ENCODE results near the gene CELF1.

Gene CELF1

DNA sequence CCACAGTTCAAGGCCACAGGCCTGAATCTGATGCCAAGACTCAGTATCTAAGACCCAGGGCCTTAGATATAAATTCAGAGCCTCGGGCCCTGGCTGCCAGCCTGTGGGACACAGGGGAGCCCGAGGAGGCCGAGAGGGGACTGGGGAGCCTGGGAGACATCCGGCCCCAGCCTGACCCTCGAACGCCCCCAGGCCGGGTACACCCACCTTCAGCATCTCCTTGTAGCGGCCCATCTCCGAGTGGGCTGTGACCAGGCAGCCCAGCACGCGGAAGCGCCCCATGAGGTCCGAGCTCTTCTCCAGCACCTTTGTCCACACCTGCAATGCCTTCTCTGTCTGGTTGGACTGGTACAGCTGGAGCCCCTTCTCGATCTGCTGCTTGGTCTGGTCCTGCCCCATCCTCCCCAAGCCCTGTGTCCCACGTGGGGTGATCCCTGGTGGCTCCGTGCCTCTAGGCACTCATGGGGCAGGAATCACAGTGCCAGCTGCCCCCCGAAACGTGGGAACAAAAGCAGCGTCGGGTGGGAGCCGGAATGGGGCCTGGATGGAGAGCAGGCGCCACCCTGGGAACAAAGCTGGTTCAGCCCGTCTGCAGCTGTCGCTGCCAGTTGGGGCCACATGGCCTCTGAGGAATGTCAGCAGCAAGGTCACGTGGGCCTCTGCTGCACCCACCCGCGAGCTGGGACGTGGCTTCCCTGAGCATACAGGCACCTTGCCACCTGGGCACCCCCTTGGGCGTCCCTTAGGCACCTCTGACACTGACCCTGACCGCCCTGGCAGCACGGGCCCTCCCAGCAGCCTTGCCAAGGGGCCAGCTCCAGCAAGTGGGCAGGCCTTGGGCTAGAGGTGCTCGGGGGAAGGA, 104.1 kb downstream of the CELF1 start, which contains the start of gene RAPSN:
RAPSN (minus strand) TSS at position 571 of the 862 bp plus-strand sequence; CDS start at position 399, 172 bp downstream.
- TF ChIP-seq POLR2AphosphoS5 (IDR thresholded peaks at IDR 0.05; ENCODE audit: low read depth, low read length) (no peak), SPI1 (IDR thresholded peaks at IDR 0.05; ENCODE audit: low read depth, low read length) (no peak), POU2F2 (IDR thresholded peaks at IDR 0.05; ENCODE audit: low read depth, low read length) (no peak), PAX5 (IDR thresholded peaks at IDR 0.05; ENCODE audit: insufficient read depth, low read length, severe bottlenecking) (no peak), TAF1 (IDR thresholded peaks at IDR 0.05; ENCODE audit: low read depth, low read length) (no peak), POLR2A (IDR thresholded peaks at IDR 0.05; ENCODE audit: low read depth, low read length) (no peak)
- DNase-seq (ENCODE audit: insufficient read length, low spot score) (no peak), FAIRE-seq (no peak)

DNA sequence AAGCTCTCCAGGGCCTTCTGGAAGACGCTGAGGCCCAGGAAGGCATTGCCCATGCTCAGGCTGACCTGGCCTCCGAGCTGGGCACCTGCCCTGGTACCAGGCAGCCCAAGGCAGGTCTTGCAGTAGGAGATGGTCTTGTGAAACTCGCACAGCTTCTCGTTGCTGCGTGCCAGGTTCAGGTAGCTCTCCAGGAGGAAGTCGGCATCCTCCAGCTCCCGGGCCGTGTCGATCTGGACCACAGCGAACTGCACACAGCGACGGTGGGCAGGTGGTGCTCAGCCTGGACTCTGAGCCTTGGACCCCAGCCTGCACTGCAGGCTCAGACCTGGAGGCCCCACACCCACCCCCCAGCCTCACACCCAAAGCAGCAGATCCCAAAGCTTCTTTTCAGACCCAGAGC, 105.0 kb downstream of the CELF1 start:
- TF ChIP-seq PAX5 (IDR thresholded peaks at IDR 0.05; ENCODE audit: insufficient read depth, low read length, severe bottlenecking) (no peak), SPI1 (IDR thresholded peaks at IDR 0.05; ENCODE audit: low read depth, low read length) (no peak), TAF1 (IDR thresholded peaks at IDR 0.05; ENCODE audit: low read depth, low read length) (no peak), POLR2A (IDR thresholded peaks at IDR 0.05; ENCODE audit: low read depth, low read length) (no peak), POLR2AphosphoS5 (IDR thresholded peaks at IDR 0.05; ENCODE audit: low read depth, low read length) (no peak), POU2F2 (IDR thresholded peaks at IDR 0.05; ENCODE audit: low read depth, low read length) (no peak)
- no peak for FAIRE-seq

DNA sequence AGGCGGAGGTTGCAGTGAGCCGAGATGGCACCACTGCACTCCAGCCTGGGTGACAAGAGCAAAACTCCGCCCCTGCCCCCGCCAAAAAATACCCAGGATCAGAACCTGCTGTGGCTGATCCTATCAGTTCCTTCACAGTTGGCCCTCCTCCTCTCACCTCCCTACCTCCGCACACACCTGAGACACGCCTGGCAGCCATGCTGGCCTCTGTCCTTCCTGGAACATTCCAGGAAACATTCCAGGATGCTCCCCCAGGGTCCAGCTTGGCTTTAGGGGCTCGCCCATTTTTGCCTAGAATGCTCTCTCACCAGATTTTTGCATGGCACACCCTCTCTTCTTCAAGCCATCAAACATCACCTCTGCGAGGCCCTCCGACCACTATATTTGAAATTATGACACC, 106.1 kb downstream of the CELF1 start:
- FAIRE-seq (no peak), DNase-seq (ENCODE audit: insufficient read length, low spot score) (no peak)
- no peak for TF ChIP-seq PAX5 (IDR thresholded peaks at IDR 0.05; ENCODE audit: insufficient read depth, low read length, severe bottlenecking)
- no peak for TF ChIP-seq POU2F2 (IDR thresholded peaks at IDR 0.05; ENCODE audit: low read depth, low read length)
- no peak for TF ChIP-seq TAF1 (IDR thresholded peaks at IDR 0.05; ENCODE audit: low read depth, low read length)
- TF ChIP-seq POLR2AphosphoS5 (IDR thresholded peaks at IDR 0.05; ENCODE audit: low read depth, low read length): no peak
- no peak for TF ChIP-seq SPI1 (IDR thresholded peaks at IDR 0.05; ENCODE audit: low read depth, low read length)
- no peak for TF ChIP-seq POLR2A (IDR thresholded peaks at IDR 0.05; ENCODE audit: low read depth, low read length)

More for the DNA sequence above, 105.0 kb downstream of the CELF1 start:
- DNase-seq (ENCODE audit: insufficient read length, low spot score): no peak

DNA sequence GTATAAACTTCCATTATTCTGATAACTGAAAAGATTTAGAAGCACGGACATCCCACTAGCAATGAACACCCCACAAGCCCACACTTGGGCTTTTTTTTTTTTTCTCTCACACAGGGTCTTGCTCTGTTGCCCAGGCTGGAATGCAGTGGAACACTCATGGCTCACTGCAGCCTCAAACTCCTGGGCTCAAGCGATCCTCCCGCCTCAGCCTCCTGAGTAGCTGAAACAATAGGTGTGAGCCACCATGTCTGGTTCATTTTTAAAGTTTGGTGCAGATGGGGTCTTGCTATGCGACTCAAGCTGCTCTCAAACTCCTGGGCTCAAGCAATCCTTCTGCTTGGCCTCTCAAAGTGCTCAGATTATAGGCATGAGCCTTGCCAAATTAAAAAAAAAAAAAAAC, 107.1 kb downstream of the CELF1 start:
- FAIRE-seq (no peak), DNase-seq (ENCODE audit: insufficient read length, low spot score) (no peak)
- TF ChIP-seq POLR2AphosphoS5 (IDR thresholded peaks at IDR 0.05; ENCODE audit: low read depth, low read length) (no peak), POLR2A (IDR thresholded peaks at IDR 0.05; ENCODE audit: low read depth, low read length) (no peak), PAX5 (IDR thresholded peaks at IDR 0.05; ENCODE audit: insufficient read depth, low read length, severe bottlenecking) (no peak), POU2F2 (IDR thresholded peaks at IDR 0.05; ENCODE audit: low read depth, low read length) (no peak), TAF1 (IDR thresholded peaks at IDR 0.05; ENCODE audit: low read depth, low read length) (no peak), SPI1 (IDR thresholded peaks at IDR 0.05; ENCODE audit: low read depth, low read length) (no peak)

DNA sequence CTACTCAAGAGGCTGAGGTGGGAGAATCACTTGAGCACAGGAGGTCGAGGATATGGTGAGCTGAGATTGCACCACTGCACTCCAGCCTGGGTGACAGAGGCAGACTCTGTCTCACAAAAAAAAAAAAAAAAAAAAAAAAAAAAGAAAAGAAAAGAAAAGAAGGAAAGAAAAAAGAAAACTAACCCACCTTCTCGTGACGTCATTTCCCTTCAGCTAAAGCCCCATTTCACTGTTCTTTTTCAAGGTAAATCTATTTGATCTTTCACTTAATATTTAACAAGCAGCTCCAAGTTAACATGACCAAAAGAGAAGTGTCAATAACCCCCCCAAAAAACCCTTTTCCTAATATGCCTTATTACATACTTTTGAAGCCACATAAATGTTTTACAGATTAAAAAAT, 109.1 kb downstream of the CELF1 start:
- TF ChIP-seq POU2F2 (IDR thresholded peaks at IDR 0.05; ENCODE audit: low read depth, low read length): no peak
- TF ChIP-seq POLR2A (IDR thresholded peaks at IDR 0.05; ENCODE audit: low read depth, low read length): no peak
- TF ChIP-seq SPI1 (IDR thresholded peaks at IDR 0.05; ENCODE audit: low read depth, low read length): no peak
- no peak for TF ChIP-seq PAX5 (IDR thresholded peaks at IDR 0.05; ENCODE audit: insufficient read depth, low read length, severe bottlenecking)
- TF ChIP-seq TAF1 (IDR thresholded peaks at IDR 0.05; ENCODE audit: low read depth, low read length): no peak
- DNase-seq (ENCODE audit: insufficient read length, low spot score) (no peak), FAIRE-seq (no peak)

DNA sequence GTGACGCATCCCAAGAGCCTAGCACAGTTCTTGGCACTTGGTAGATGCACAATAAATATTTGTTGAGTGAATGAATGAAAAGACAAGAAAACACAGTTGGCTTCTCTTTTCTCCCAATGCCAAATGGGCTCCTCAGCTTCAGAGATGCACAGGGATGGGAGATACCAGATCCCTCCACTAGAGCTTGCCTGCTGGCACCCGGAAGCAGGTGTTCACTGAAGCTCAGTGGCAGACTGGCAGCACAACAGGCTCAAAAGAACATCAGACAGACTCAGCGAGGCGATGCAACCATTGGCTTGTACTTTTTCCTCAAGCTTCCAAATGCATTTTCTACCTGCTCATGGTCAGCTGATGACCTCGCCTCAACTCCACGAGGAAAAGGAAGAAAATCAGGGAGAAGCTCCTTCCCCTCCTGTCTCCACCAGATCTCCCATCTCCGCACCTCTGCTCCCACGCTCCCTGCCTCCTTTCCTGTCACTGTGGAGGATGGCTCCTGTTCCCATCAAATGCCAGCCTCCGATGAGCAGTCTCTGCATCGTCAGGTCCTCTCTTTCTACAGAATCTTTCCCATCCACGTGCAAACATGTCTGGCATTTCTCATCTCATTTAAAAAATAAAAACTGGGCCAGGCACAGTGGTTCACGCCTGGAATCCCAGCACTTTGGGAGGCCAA, 109.8 kb downstream of the CELF1 start:
- DNase-seq (ENCODE audit: insufficient read length, low spot score) (no peak), FAIRE-seq (no peak)
- TF ChIP-seq PAX5 (IDR thresholded peaks at IDR 0.05; ENCODE audit: insufficient read depth, low read length, severe bottlenecking) (no peak), POU2F2 (IDR thresholded peaks at IDR 0.05; ENCODE audit: low read depth, low read length) (no peak), POLR2A (IDR thresholded peaks at IDR 0.05; ENCODE audit: low read depth, low read length) (no peak), POLR2AphosphoS5 (IDR thresholded peaks at IDR 0.05; ENCODE audit: low read depth, low read length) (no peak), TAF1 (IDR thresholded peaks at IDR 0.05; ENCODE audit: low read depth, low read length) (no peak), SPI1 (IDR thresholded peaks at IDR 0.05; ENCODE audit: low read depth, low read length) (no peak)

DNA sequence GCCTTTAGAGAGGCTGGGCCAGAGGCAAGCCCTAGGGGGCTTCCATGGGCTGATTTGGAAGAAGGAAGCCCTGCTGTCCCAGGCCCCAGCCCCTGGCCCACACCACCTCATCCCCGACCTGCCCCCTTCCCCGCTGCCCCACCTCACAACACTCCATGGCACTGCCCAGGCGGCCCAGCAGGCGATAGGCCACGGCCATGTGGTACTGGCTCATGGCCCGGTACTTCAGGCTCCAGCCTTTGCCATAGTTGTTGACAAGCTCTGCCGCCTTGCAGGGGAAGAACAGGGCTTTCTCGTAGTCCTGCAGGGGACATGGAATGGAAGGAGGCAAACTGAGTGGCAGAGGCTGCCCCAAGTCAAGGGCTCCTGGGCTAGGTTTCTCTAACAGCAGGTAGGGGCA, 110.4 kb downstream of the CELF1 start:
- FAIRE-seq (no peak), DNase-seq (ENCODE audit: insufficient read length, low spot score) (no peak)
- TF ChIP-seq POLR2A (IDR thresholded peaks at IDR 0.05; ENCODE audit: low read depth, low read length): no peak

DNA sequence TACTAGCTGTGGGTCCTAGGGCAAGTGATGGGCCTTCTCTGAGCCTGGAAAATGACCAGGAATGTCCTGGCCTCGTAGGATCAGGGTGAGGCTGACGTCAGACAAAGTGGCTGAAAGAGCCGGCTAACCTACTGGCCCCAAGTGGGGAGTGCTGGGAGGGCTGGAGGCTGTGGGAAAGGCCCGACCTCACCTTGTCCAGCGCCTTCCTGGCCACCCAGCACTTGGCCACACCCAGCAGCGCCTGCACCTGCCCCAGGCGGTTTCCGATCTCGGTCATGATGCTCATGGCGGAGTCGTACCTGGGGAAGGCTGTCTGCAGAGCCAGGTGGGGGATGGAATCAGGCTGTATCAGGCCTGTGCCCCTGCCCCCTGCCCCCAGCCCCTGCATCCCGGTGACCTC, 111.5 kb downstream of the CELF1 start:
- FAIRE-seq (no peak), DNase-seq (ENCODE audit: insufficient read length, low spot score) (no peak)
- no peak for TF ChIP-seq POLR2A (IDR thresholded peaks at IDR 0.05; ENCODE audit: low read depth, low read length)
- TF ChIP-seq PAX5 (IDR thresholded peaks at IDR 0.05; ENCODE audit: insufficient read depth, low read length, severe bottlenecking): no peak
- no peak for TF ChIP-seq SPI1 (IDR thresholded peaks at IDR 0.05; ENCODE audit: low read depth, low read length)
- TF ChIP-seq TAF1 (IDR thresholded peaks at IDR 0.05; ENCODE audit: low read depth, low read length): no peak
- no peak for TF ChIP-seq POLR2AphosphoS5 (IDR thresholded peaks at IDR 0.05; ENCODE audit: low read depth, low read length)
- TF ChIP-seq POU2F2 (IDR thresholded peaks at IDR 0.05; ENCODE audit: low read depth, low read length): no peak

DNA sequence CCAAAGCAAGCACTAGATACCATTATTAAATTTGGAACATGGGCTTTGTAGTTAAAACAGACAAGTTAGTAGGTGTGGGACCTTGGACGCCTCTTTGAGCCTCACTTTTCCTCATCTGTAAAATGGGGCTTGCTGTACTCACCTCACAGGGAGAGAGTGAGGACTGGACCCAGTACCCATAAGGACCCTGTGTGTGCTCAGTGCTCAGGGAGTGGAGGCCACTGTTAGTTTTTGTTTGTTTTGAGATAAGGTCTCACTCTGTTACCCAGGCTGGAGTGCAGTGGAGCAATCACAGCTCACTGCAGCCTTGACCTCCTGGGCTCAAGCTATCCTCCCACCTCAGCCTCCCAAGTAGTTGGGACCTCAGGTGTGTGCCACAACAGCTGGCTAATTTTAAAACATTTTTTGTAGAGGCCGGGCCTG, 112.9 kb downstream of the CELF1 start:
- no peak for DNase-seq (ENCODE audit: insufficient read length, low spot score)
- no peak for FAIRE-seq
- TF ChIP-seq POU2F2 (IDR thresholded peaks at IDR 0.05; ENCODE audit: low read depth, low read length): no peak
- no peak for TF ChIP-seq PAX5 (IDR thresholded peaks at IDR 0.05; ENCODE audit: insufficient read depth, low read length, severe bottlenecking)
- TF ChIP-seq POLR2AphosphoS5 (IDR thresholded peaks at IDR 0.05; ENCODE audit: low read depth, low read length): no peak
- no peak for TF ChIP-seq TAF1 (IDR thresholded peaks at IDR 0.05; ENCODE audit: low read depth, low read length)
- TF ChIP-seq POLR2A (IDR thresholded peaks at IDR 0.05; ENCODE audit: low read depth, low read length): no peak
- TF ChIP-seq SPI1 (IDR thresholded peaks at IDR 0.05; ENCODE audit: low read depth, low read length): no peak

Data from GM12891 (cell line).